ENCODE results near the gene CEMP1. TPM values are rescaled to one million over a fixed set of nuclear protein-coding genes. Genes with fewer than 3 reads are reported as not detected.

CEMP1 gene
- total RNA-seq, 1 donor from 2014 or later = 0.62 TPM

DNA sequence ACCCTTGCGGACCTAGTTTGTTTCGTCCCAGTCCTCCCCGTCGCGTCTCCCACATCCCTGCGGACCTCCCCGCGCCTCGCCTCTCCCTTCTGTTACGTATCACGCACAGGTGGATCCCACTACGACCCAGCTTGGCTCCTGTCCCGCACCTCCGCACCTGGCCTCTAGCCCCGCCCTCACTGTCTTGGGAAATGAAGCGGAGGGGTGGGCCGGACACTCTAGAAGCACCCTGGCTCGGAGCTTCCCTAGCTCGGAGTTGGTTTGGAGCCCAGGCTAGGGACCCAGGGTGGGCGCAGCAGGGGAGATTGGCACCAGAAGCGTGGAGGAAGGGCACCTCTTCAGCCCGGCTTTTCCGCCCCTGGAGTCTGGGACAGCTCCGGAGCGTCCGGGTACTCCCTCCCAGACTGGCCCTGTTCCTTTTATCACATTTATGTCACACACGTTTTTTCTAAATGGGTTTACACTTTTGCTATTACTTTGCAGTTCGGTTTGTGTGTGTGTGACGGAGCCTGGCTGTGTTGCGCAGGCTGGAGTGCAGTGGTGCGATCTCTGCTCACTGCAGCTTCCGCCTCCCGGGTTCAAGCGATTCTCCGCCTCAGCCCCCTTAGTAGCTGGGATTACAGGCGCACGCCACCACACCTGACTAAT, 1.4 kb upstream of the CEMP1 start:
- Mint-ChIP-seq H3K4me1 (ENCODE audit: low read depth) (peaks cover 2% of the 10 kb centered on the region), H3K36me3 (ENCODE audit: insufficient read depth) (peaks cover 2% of the 10 kb centered on the region), H3K27ac (peak overlapping the region; percentile 98), H3K9me3 (ENCODE audit: low read depth) (no peaks in the 10 kb centered on the region), H3K4me3 (ENCODE audit: low read depth) (peak overlapping the region; percentile 85), H3K27me3 (no peaks in the 10 kb centered on the region)
- TF ChIP-seq, protein P1, sequence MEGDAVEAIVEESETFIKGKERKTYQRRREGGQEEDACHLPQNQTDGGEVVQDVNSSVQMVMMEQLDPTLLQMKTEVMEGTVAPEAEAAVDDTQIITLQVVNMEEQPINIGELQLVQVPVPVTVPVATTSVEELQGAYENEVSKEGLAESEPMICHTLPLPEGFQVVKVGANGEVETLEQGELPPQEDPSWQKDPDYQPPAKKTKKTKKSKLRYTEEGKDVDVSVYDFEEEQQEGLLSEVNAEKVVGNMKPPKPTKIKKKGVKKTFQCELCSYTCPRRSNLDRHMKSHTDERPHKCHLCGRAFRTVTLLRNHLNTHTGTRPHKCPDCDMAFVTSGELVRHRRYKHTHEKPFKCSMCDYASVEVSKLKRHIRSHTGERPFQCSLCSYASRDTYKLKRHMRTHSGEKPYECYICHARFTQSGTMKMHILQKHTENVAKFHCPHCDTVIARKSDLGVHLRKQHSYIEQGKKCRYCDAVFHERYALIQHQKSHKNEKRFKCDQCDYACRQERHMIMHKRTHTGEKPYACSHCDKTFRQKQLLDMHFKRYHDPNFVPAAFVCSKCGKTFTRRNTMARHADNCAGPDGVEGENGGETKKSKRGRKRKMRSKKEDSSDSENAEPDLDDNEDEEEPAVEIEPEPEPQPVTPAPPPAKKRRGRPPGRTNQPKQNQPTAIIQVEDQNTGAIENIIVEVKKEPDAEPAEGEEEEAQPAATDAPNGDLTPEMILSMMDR (IDR thresholded peaks at IDR 0.05; ENCODE audit: unreplicated experiment) = no peak
- DNase-seq (ENCODE audit: low spot score, unreplicated experiment) = no peak

DNA sequence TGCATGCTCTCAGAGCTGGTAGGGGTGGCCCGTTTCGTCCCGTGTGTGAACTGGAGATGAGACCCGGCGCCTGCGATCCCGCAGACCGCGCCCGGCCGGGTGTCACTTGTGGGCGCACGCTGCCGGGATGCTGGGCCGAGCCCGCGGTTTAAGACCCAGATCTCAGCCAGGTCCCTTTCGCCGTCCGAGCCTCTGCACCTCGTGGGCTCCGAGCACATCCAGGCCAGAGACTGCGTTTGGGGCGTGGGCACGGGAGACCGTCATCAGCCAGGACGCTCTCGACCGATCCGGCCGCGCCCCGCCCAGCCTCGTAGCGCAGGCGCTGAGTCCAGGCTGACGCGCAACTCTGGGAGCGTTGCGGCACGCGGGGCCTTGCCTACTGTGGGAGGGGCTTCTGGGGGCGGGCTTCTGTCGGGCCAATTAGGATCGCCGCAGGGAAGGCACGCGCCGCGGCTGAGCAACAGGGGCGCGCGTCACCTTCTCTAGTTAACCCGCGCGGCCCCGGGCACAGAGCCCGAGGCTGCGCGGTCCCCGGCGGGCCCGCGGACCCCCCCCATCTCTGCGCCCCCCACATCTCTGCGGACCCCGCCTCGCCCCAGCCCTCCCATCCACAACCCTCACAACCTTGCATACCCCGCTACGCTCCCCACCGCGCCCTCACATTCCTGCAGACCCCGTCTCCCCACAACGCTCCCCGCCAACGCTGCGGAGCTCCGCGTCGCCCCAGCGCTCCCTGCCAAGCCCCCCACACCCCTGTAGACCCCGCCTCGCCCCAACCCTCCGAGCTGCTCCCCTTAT, 687 bp upstream of the CEMP1 start:
- Mint-ChIP-seq H3K9me3 (ENCODE audit: low read depth) (no peaks in the 10 kb centered on the region), H3K27me3 (no peaks in the 10 kb centered on the region), H3K4me1 (ENCODE audit: low read depth) (peaks cover 2% of the 10 kb centered on the region), H3K4me3 (ENCODE audit: low read depth) (peak overlapping the region; percentile 85), H3K27ac (peak overlapping the region; percentile 98), H3K36me3 (ENCODE audit: insufficient read depth) (peaks cover 2% of the 10 kb centered on the region)
- peak; percentile 89 for DNase-seq (ENCODE audit: low spot score, unreplicated experiment)
- TF ChIP-seq, protein P1 (IDR thresholded peaks at IDR 0.05; ENCODE audit: unreplicated experiment) = no peak

DNA sequence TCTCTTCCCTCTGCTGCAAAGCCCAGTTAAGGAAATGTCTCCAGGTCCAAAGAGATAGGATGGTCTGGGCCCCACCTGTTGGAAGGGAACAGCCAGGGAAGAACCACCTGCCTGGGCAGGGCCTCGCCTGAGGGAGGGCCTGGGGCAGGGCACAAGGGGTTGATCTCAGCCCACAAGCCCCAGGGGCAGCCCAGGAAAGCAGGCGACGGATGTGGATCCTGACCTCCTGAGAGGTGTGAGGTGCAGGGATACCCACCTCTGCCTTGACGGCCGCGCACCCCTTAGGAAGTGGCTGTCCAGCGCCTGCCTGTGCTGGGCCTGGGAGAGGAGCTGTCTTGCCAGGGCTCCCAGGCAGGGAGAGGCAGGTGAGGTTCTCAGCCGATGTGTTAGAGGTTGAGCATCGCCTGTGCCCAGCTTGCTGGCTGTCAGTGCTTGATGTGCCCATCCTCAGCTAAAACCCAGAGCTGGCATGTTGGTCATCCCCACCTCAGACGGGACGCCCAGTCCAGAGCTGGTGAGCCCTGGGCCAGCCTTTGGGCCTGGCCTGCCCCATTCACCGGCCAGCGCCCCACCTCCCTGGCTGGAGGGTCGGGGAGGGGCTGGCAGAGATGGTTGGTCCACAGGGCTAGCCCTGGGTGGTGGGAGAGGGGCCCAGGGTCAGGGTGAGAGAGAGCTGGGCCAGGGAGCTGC, 434 bp downstream of the CEMP1 start:
- Mint-ChIP-seq H3K27me3 (no peaks in the 10 kb centered on the region), H3K36me3 (ENCODE audit: insufficient read depth) (peaks cover 2% of the 10 kb centered on the region), H3K9me3 (ENCODE audit: low read depth) (no peaks in the 10 kb centered on the region), H3K4me1 (ENCODE audit: low read depth) (peaks cover 2% of the 10 kb centered on the region), H3K27ac (no peak overlapping the region), H3K4me3 (ENCODE audit: low read depth) (peak overlapping the region; percentile 85)
- DNase-seq (ENCODE audit: low spot score, unreplicated experiment) = no peak
- TF ChIP-seq, protein P1 (IDR thresholded peaks at IDR 0.05; ENCODE audit: unreplicated experiment) = no peak

DNA sequence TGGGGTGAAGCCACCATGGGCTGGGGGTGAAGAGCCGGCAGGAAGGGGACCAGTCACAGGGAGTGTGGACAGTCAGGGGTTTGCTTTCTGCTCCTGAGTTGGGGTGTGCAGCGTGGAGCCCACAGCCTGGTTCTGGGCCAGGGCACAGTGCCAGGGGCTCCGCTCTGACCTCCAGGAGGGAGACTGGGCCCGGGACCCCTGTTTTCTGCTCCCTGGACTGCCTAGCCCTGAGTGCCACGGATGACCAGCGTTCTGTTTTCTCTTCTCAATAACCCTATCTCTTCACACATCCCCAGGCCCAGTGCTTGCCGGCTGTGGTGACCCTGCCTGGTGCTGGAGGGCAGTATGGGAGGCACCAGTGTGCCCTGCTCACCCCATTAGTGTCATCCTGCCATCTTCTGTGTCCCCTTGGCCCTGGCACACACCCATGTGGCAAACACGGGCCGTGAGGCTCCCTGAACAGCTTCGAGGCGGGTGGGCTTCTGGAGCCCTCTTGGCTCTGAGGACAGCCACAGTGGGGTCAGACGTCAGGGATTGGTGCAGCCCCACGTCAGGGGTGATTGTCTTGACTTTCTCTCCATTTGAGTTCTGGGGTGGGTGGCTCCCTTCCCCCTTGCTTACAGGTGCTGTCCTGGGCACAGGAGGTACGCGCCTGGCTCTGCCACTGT, 1.1 kb downstream of the CEMP1 start:
- H3K36me3 Mint-ChIP-seq (ENCODE audit: insufficient read depth) = peaks cover 2% of the 10 kb centered on the region
- no peaks in the 10 kb centered on the region for H3K27me3 Mint-ChIP-seq
- TF ChIP-seq, protein P1 (IDR thresholded peaks at IDR 0.05; ENCODE audit: unreplicated experiment) = no peak
- peaks cover 2% of the 10 kb centered on the region for H3K4me1 Mint-ChIP-seq (ENCODE audit: low read depth)
- H3K27ac Mint-ChIP-seq = no peak overlapping the region
- H3K9me3 Mint-ChIP-seq (ENCODE audit: low read depth) = no peaks in the 10 kb centered on the region
- H3K4me3 Mint-ChIP-seq (ENCODE audit: low read depth) = no peak overlapping the region
- DNase-seq (ENCODE audit: low spot score, unreplicated experiment) = no peak

All from progenitor cell of endocrine pancreas (in vitro differentiated cells).